HEK293 (cell line): Measurements from ENCODE around the gene RTL1.

Experiments
- CTCF ChIP-seq: fragments of 450-650 bp; formaldehyde crosslinking; IDR thresholded peaks from 2 replicates; pipeline ENCODE4 v1.5.1; 2016; ENCODE audit warnings: missing biosample characterization, missing genetic modification characterization
- ZNF302 ChIP-seq: fragments of 450-650 bp; formaldehyde crosslinking; IDR thresholded peaks from 2 replicates; pipeline ENCODE4 v1.5.1; 2016; ENCODE audit warnings: missing biosample characterization, missing genetic modification characterization, low read depth
- ZSCAN5A ChIP-seq: fragments of 450-650 bp; formaldehyde crosslinking; IDR thresholded peaks from 2 replicates; pipeline ENCODE4 v1.5.1; 2016; ENCODE audit warnings: missing biosample characterization, missing genetic modification characterization

GRCh38 chr14:100944052-100944451 is 40.5 kb upstream of the RTL1 start:
- TF ChIP-seq ZSCAN5A (tag by site-specific recombination) (no peak), CTCF (tag by site-specific recombination) (no peak), ZNF302 (no peak)
